Loucy (cell line): Measurements from ENCODE around the gene GPBP1.

Experiments used
- CTCF ChIP-seq: fragments of 200-600 bp; sonication (generic); conservative IDR thresholded peaks from 2 replicates; pipeline ENCODE4 v1.5.1; 2014; ENCODE audit warnings: mild to moderate bottlenecking, antibody characterized with exemption, low read length
- EZH2phosphoT487 ChIP-seq: fragments of 200-600 bp; IDR thresholded peaks from 2 replicates; pipeline ENCODE4 v1.6.1; 2018; ENCODE audit warnings: antibody characterized with exemption, mild to moderate bottlenecking, moderate library complexity, borderline replicate concordance

- no peak for TF ChIP-seq CTCF
- no peak for TF ChIP-seq EZH2phosphoT487
Measured at GRCh38 chr5:57163553-57164006, 10.3 kb upstream of the GPBP1 start.
